GM18858 (cell line): ENCODE results near the gene DHX35.

ENCODE experiments used
- ATAC-seq: cut with Tn5 transposase; IDR thresholded peaks from one replicate; pipeline ENCODE4 v1.9.1; 2021; ENCODE audit not compliant: unreplicated experiment

The DHX35 gene, protein sequence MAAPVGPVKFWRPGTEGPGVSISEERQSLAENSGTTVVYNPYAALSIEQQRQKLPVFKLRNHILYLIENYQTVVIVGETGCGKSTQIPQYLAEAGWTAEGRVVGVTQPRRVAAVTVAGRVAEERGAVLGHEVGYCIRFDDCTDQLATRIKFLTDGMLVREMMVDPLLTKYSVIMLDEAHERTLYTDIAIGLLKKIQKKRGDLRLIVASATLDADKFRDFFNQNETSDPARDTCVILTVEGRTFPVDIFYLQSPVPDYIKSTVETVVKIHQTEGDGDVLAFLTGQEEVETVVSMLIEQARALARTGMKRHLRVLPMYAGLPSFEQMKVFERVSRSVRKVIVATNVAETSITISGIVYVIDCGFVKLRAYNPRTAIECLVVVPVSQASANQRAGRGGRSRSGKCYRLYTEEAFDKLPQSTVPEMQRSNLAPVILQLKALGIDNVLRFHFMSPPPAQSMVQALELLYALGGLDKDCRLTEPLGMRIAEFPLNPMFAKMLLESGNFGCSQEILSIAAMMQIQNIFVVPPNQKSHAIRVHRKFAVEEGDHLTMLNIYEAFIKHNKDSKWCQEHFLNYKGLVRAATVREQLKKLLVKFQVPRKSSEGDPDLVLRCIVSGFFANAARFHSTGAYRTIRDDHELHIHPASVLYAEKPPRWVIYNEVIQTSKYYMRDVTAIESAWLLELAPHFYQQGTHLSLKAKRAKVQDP

DNA sequence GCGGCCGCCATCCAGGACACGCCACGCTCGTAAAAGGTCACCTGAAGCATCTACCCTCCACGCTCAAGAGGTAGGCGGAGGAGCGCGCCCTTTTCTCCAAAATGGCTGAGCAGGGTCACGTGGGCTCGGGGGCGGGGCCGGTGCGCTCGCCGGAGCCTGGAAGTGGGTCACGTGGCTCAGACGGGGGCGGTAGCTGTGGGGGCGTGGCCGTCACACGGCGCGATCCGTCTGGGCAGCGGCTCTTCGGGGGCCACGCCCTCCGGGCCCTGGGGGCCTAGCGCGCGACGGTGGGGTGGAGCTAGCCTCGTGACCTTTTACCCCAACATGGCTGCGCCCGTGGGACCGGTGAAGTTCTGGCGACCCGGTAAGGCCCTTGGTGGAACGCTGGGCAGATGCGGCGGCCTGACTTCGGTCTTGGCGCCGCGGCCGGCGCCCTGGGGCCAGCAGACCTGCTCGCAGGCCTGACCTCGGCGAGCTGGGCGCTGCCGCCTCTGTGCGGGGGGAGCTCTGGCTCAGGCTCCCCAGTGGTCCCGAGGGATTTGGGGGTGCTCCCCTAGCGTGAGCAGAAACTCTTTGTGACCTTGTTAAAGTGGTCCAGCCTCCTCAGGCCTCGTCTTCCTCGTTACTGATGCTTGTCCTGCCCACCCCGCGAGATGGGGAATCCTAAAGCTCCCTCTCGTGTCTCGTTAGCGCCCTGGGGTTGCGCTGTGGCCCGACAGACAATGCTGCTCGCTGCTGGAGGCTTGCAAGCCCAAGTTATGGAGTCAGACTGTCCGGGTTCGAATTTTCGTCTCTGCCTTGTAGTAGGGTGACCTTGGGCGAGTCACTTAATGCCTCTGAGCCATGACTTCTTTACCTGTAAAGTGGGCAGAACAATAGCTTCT is at the start of gene DHX35:
TSS of gene DHX35 (plus strand) at position 301 of the 884 bp plus-strand sequence. CDS start at position 325, 24 bp downstream.
- peak; percentile 79 for ATAC-seq

DNA sequence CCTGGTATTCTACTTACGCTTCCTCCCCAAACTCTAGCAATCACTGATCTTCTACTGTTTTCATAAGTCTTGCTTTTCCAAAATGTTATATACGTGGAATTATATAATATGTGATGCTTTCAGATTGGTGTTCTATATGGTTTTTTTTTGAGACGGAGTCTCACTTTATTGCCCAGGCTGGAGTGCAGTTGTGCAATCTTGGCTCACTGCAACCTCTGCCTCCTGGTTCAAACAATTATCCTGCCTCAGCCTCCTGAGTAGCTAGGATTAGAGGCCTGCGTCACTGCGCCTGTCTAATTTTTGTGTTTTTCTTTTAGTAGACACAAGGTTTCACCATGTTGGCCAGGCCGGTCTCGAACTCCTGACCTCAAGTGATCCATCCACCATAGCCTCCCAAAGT is 46.8 kb upstream of the DHX35 start:
- no peak for ATAC-seq

DNA sequence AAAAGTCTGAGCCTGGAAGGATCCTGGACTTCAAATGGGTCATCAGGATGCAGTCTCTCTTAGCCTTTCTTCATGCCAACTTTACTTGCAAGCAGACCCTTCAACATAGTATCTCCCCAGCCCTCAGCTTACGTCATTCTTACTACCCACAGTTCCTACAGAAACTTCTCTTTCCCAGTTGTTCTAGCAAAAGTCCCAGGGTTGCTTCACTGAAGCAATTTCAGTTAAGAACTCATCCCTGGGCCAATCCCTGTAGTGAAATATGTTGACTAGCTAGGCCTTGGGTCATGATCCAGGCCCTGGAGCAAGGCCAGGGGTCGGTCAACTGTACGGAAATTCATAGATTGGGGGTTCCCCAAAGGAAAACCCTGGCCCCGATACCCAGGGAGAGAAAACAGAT is 44.5 kb upstream of the DHX35 start:
- no peak for ATAC-seq

DNA sequence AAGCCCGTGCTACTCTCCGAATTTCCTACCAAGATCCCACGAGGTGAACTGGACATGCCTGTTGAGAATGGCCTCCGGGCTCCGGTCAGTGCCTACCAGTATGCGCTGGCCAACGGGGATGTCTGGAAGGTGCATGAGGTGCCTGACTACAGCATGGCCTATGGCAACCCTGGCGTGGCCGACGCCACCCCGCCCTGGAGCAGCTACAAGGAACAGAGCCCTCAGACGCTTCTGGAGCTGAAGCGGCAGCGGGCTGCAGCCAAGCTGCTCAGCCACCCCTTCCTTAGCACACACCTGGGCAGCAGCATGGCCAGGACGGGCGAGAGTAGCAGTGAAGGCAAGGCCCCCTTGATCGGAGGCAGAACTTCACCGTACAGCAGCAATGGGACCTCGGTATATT is 44.0 kb upstream of the DHX35 start:
- no peak for ATAC-seq

DNA sequence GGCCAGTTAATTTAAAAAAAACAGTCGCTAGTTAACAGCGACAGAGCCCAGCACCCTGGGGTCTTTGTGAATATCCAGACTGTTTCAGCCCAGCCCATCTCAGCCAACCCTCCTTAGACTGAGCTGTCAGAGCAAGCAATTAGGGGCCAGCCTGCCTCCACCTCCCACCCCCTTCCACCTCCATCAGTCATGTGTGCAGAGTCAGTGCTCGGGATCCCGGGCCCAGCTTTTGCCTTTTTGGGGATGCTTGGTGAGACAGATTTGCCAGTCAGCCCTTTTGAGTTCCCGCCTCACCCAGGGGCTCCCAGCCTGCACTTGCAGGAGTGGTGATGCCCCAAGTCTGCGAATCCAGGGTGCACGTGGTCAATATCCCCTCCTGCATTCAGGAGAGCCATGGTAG is 42.5 kb upstream of the DHX35 start:
- no peak for ATAC-seq

DNA sequence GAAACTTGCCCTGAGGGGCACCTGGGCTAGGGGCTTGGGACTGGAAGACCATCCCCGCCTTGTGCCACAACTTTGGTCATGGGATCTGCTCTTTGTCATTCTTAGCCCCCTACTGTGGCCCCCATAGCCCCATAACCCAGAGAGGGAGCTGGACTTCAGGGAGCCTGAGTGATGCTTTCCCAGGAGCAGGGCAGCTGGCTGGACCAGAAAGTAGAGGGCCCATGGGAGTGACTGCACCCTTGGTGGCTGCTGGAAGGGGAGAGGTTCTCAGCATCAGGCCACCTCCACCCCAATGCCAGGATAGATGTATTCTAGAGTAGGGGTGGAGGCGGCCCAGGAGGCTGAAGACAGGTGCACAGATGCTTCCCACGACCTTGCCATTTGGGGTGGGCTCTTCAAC is 41.7 kb upstream of the DHX35 start:
- no peak for ATAC-seq

DNA sequence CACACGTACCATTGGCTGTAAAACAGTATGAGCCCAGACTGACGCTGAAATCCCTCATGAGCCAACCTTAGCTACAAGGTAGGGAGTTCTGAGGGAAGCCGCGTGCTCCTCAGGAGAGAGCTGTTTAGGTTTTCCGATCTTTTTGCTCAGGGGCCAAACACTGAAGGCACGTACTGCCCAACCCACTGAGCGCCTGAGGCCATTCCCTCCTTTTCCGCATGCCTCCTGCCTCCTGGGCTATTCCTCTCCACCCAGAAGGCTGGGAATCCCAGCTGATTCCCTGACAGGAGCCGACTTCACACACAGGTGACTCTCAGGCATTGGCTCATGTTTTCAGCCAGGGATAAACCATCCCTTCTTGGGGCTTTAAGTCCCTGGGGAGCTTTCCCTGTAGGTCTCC is 41.3 kb upstream of the DHX35 start:
- no peak for ATAC-seq

DNA sequence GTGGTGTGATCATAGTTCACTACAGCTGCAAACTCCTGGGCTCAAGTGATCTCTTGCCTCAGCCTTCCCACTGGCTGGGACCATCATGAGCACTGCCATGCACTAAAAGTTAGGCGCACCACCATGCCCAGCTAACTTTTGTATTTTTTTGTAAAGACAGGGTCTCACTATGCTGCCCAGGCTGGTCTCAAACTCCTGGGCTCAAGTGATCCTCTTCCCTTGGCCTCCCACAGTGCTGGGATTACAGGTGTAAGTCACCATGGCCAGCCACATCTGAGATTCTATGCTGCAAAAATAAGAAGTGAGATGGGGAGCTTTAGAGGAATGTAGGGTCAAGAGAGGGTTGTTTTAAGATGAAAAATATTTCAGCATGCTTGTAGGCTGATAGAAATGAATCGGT is 37.4 kb upstream of the DHX35 start:
- no peak for ATAC-seq

DNA sequence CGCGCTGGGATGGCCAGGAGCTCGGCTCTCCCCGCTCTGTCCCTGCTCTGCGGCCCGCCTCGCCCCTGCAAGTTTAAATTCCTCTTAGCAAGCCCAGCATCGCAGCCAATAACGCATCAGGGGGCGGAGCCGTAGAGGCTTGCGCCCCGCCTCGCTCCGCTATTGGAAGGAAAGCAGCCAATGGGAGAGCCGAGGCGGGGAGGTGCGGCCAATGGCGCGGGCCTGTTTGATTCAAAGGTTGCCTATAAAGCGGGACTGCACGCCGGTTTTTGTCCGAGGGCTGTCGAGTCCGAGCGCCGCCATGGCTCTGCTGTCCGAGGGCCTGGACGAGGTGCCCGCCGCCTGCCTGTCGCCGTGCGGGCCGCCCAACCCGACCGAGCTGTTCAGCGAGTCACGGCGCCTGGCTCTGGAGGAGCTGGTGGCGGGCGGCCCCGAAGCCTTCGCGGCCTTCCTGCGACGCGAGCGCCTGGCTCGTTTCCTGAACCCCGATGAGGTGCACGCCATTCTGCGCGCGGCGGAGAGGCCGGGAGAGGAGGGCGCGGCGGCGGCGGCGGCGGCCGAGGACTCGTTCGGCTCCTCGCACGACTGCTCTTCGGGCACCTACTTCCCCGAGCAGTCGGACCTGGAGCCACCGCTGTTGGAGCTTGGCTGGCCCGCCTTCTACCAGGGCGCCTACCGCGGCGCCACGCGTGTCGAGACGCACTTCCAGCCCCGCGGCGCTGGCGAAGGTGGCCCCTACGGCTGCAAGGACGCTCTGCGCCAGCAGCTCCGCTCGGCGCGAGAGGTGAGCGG is 35.8 kb upstream of the DHX35 start, which contains the start of gene FAM83D:
TSS of gene FAM83D (plus strand) at position 276 of the 792 bp plus-strand sequence. CDS start at position 302, 26 bp downstream.
- peak; percentile 76 for ATAC-seq

DNA sequence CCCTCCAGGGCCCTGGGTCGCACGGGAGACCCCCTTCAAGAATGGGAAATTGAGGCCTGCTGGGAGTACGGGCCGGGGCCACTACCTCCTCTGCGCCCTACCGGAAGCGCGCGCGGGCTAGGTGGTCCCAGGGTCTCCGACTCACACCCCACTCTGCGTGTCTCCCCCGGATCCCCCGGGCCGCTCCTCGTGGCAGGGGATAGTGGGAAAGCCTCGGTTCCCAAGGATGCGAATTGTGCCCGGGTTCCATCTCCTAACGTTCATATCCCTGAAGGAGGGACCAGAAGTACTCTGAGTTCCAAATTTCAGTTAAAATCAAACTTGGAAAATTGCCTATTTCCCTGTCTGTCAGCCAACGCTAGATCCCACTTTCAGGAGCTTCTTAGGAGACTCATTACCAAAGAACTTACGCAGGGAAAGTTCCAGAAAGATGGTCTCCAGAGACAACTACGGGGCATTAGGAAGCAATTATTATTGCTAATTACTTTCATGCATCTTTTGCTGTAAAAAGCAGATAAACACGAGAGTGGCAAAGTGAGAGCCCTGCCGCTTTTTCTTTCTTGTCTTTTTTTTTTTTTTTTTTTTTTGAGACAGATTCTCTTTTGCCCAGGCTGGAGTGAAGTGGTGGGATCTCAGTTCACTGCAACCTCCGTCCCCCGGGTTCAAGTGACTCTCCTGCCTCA is 35.1 kb upstream of the DHX35 start:
- no peak for ATAC-seq

DNA sequence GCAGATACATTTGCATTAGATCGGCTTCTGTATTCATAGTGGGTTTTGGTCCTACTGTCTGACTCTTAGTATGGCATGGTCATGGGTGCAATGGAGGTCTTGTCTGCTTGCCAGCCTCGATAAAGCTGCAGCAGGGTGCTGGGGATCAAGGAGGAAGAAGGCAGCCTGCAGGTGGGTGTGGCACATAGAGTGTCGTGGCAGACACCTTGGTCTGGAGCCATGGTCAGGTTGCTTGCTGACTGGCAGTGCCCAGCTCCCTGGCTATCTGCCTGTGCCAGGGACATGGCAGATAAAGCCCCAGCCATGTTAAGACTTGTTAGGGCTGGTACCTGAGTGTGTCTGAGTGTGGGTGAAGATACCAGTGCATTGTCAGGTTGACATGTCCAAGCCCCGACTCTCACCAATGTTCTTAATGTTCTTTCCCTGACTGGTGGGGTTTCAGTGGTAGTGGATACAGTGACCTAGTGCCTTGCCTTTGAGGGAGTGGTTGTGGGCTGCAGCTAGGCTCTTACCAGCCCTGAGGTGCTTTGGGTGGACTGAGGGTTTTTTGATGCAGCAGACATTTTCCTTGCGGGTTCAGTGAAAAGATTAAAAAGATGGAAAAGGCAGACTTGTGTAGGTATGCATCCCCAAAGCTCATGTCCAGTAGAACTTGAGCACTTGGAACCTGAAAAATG is 34.1 kb upstream of the DHX35 start:
- no peak for ATAC-seq

DNA sequence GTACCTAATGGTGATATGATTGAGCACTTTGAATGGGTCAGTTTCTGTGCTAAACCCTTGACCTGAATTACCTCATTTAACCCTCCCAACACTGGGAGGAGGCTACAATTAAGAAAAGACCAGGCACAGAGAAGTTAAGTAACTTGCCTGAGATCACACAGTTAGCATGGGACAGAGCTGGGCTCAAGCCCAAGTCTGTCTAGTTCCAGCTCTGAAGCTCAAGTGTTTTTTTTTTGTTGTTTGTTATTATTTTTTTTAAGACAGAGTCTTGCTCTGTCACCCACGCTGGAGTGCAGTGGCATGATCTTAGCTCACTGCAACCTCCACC is 31.9 kb upstream of the DHX35 start:
- ATAC-seq = no peak

DNA sequence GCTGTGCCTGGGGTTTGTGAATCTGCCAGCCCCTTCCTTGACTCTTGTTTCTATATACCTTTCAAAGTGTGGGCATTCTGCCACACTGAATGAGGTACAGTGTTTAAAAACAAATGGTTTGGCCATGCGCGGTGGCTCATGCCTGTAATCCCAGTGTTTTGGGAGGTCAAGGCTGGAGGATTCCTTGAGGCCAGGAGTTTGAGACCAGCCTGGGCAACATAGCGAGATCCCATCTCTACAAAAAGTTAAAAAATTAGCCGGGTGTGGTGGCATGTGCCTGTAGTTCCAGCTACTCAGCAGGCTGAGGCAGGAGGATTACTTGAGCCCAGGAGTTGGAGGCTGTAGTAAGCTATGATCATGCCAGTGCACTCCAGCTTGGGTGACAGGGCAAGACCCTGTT is 30.2 kb upstream of the DHX35 start:
- ATAC-seq = no peak

DNA sequence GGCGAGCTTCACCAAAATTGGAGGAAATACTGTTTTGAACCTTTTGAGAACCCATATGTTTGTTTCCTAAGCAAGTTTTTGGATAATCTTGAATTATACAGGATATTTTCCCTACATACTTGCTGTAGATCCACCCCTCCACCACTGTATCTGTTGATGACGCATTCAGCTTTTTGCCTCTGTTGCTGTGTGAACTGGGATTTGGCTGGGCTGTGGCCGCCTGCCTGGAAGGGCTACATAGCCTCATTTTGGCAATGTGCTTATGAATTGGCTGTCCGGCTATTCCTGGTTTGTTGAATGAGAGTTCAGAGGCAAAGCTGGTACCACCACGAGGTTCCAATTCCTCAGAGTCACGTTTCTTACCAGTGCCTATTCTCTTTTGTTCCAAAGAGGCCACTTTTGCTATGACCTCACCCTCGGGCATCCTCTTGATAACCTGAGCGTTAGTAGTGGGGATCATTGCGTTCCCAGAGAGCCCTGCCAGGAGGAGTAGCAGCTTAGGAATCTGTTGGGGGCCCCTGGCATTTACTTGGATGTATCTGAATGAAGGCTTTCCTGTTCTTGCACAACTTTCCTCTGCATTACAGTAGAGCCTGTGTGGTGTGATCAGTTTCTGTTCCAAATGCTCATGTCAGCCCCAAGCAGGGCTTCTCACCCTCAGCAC is 29.6 kb upstream of the DHX35 start:
- no peak for ATAC-seq

DNA sequence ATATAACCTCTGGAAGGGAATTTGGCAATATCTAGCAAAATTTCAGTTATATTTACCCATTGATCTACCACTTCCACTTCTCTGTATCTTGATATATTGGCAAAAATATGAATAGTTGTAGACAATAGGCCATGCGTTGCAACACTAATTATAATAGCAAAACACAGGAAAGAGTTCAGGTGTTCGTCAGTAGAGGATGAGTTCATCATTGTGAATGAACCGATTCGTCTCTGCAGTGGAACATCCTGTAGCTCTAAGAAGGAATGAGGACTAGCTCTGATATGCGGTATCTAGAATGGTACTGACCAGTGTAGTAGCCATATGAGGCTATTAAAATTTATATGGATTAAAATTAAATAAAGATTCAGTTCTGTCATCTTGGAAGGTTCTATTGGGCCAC is 27.6 kb upstream of the DHX35 start:
- no peak for ATAC-seq

DNA sequence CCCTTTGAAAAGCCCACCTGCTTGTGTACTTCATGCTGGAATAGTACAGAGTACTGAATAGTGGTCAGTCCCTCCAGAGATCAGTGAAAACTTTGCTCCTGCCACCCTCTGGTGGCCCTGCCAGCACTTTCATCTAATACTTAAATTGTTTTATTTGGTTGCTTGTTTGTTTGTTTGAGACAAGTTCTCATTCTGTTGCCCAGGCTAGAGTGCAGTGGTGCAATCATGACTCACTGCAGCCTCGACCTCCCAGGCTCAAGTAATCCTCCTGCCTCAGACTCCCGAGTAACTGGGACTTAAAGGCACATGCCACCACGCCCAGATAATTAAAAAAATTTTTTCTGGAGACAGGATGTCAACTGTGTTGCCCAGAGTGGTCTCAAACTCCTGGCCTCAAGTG is 26.9 kb upstream of the DHX35 start:
- ATAC-seq = no peak

DNA sequence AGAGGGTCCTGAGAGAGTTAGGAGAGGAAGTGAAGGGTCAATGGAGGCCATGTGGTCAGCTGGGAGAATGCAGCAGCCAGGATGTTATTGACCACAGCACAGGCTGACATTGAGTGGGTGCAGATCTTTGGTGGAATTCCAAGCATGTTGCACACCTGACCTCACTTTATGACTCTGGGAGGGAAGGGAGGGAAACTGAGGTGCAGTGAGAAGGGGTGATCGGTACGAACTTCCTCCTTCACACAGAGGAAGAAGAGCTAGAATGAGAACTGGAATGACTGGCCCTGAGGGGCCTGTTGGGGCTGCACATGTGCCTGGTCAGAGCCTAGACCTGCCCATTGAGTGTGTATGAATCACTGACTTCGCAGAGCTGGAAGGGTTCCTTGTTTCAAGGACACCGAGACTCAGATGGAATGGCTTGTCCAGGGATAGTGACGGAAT is 26.2 kb upstream of the DHX35 start:
- ATAC-seq = no peak

DNA sequence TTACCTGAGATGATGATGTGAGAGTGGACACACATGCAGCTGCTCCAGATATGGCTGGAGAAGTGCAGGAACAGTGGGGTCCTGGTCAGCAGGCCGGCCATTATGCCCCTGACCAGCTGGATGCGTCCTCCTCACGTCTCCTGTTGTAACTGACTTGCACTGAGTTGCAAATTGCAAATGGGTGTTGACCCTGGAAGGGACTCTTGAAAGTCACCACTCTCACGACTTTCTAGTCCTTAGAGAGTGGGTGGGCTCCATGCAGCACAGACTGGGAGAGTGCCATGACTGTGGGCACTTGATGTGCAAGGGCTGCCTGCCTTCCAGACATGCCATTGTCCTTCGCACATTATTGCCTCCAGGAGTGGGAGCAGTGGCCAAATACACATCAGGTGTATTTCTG is 25.1 kb upstream of the DHX35 start:
- ATAC-seq = no peak

DNA sequence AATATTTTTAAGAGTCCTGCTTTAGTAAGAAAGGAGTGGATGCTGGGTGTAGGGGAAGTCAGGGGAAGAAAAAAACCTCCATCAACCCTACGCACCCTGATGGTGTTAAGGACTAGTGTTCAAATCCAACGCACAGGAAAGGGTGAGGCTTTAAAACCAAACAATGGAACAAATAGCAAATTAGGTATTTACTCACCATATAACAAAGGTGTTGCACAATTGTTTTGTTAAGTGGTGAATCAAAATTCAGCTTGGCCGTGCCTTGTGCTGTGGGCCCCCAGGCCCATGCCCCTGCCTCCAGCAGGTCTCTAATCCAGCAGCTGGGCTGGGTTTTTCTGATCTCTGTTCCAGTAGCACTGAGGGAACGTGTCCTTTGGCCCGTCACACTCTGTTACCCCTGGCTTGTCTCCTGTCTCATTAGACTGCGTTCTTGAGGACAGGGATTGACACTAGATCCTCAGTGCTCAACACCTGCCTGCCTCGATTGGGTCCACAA is 24.1 kb upstream of the DHX35 start:
- ATAC-seq = no peak
